WTC11 (cell line): ENCODE measurements around the gene NKAIN2. TPM values are rescaled to one million over a fixed set of nuclear protein-coding genes. Genes with fewer than 3 reads are reported as not detected.

ENCODE experiments used
- ATAC-seq: fragments of 200-7000 bp; cut with Tn5 transposase; 2 replicates; pipeline ENCODE4 v1.10.0; 2021; ENCODE audit warnings: mild to moderate bottlenecking, moderate library complexity
- CTCF ChIA-PET: fragments of 300-600 bp; sonication (Branson Sonifier 250); formaldehyde crosslinking; loops from one replicate; lab custom pipeline; 2021; ENCODE audit warnings: antibody characterized with exemption; lab: Charles Lee
- POLR2A ChIA-PET: fragments of 350-600 bp; sonication (Branson Sonifier 250); formaldehyde crosslinking; loops from one replicate; lab custom pipeline; 2021; ENCODE audit warnings: antibody characterized with exemption; lab: Charles Lee
- DNase-seq: peaks from one replicate; pipeline ENCODE4 v3.0.0; 2021; ENCODE audit warnings: low spot score
- H3K27ac Mint-ChIP-seq: 2 replicates; pipeline ENCODE4 v1.8.0; 2021; ENCODE audit warnings: mixed read lengths
- H3K27me3 Mint-ChIP-seq: 2 replicates; pipeline ENCODE4 v1.8.0; 2021; ENCODE audit warnings: low read depth, mild to moderate bottlenecking, moderate library complexity, mixed read lengths
- H3K36me3 Mint-ChIP-seq: 2 replicates; pipeline ENCODE4 v1.8.0; 2021; ENCODE audit warnings: mixed read lengths
- H3K4me1 Mint-ChIP-seq: 2 replicates; pipeline ENCODE4 v1.8.0; 2022; ENCODE audit warnings: mixed read lengths
- H3K4me3 Mint-ChIP-seq: 2 replicates; pipeline ENCODE4 v1.8.0; 2021; ENCODE audit warnings: mild to moderate bottlenecking, moderate library complexity, mixed read lengths
- H3K9me3 Mint-ChIP-seq: 2 replicates; pipeline ENCODE4 v1.8.0; 2021; ENCODE audit warnings: mixed read lengths
- AR ChIP-seq: fragments of 250-450 bp; sonication (Bioruptor Pico); IDR thresholded peaks from 2 replicates; pipeline ENCODE4 v1.9.0; 2021; ENCODE audit warnings: mild to moderate bottlenecking
- CDX4 ChIP-seq: fragments of 250-450 bp; sonication (Bioruptor Pico); IDR thresholded peaks from 2 replicates; pipeline ENCODE4 v1.9.0; 2021; ENCODE audit warnings: moderate library complexity, mild to moderate bottlenecking, inconsistent platforms, borderline replicate concordance
- FOXK1 ChIP-seq: sonication (generic); formaldehyde crosslinking; IDR thresholded peaks from 2 replicates; pipeline ENCODE4 v1.8.0; 2022; ENCODE audit warnings: mild to moderate bottlenecking, moderate library complexity, missing genetic modification reagents
- GABPB1 ChIP-seq: sonication (generic); formaldehyde crosslinking; IDR thresholded peaks from 2 replicates; pipeline ENCODE4 v1.8.1; 2023; ENCODE audit warnings: mild to moderate bottlenecking, missing genetic modification reagents
- GTF2I ChIP-seq: fragments of 250-450 bp; sonication (Bioruptor Pico); conservative IDR thresholded peaks from 2 replicates; pipeline ENCODE4 v1.4.0; 2021; ENCODE audit warnings: mild to moderate bottlenecking
- HMGXB4 ChIP-seq: sonication (generic); formaldehyde crosslinking; IDR thresholded peaks from 2 replicates; pipeline ENCODE4 v1.8.1; 2023; ENCODE audit warnings: mild to moderate bottlenecking, moderate library complexity, missing genetic modification reagents
- IRF1 ChIP-seq: sonication (generic); formaldehyde crosslinking; IDR thresholded peaks from 2 replicates; pipeline ENCODE4 v1.8.0; 2023; ENCODE audit warnings: missing genetic modification reagents
- JUN ChIP-seq: sonication (generic); formaldehyde crosslinking; IDR thresholded peaks from 2 replicates; pipeline ENCODE4 v1.8.0; 2023; ENCODE audit warnings: mild to moderate bottlenecking, missing genetic modification reagents
- MXD4 ChIP-seq: fragments of 250-450 bp; sonication (Bioruptor Pico); IDR thresholded peaks from 2 replicates; pipeline ENCODE4 v1.8.0; 2021; ENCODE audit warnings: mild to moderate bottlenecking, moderate library complexity, borderline replicate concordance
- NFE2L1 ChIP-seq: sonication (generic); formaldehyde crosslinking; IDR thresholded peaks from 2 replicates; pipeline ENCODE4 v1.8.1; 2023; ENCODE audit warnings: missing genetic modification reagents
- OVOL2 ChIP-seq: fragments of 250-450 bp; sonication (Bioruptor Pico); IDR thresholded peaks from 2 replicates; pipeline ENCODE4 v1.9.0; 2021; ENCODE audit warnings: mild to moderate bottlenecking, borderline replicate concordance
- PRDM15 ChIP-seq: sonication (generic); formaldehyde crosslinking; IDR thresholded peaks from 2 replicates; pipeline ENCODE4 v1.8.0; 2022; ENCODE audit warnings: missing genetic modification reagents
- PREB ChIP-seq: sonication (generic); formaldehyde crosslinking; IDR thresholded peaks from 2 replicates; pipeline ENCODE4 v1.8.1; 2022; ENCODE audit warnings: mild to moderate bottlenecking, missing genetic modification reagents, moderate library complexity, borderline replicate concordance
- PRRX2 ChIP-seq: fragments of 250-450 bp; sonication (Bioruptor Pico); IDR thresholded peaks from 2 replicates; pipeline ENCODE4 v1.8.0; 2021; ENCODE audit warnings: mild to moderate bottlenecking
- RORB ChIP-seq: fragments of 250-450 bp; sonication (Bioruptor Pico); IDR thresholded peaks from 2 replicates; pipeline ENCODE4 v1.9.0; 2021; ENCODE audit warnings: mild to moderate bottlenecking
- SMAD3 ChIP-seq: sonication (generic); formaldehyde crosslinking; IDR thresholded peaks from 2 replicates; pipeline ENCODE4 v1.8.0; 2022; ENCODE audit warnings: missing genetic modification reagents, mild to moderate bottlenecking, borderline replicate concordance
- SMAD4 ChIP-seq: sonication (generic); formaldehyde crosslinking; IDR thresholded peaks from 2 replicates; pipeline ENCODE4 v1.8.0; 2022; ENCODE audit warnings: mild to moderate bottlenecking, missing genetic modification reagents
- TCF7 ChIP-seq: sonication (generic); formaldehyde crosslinking; IDR thresholded peaks from 2 replicates; pipeline ENCODE4 v1.8.0; 2022; ENCODE audit warnings: mild to moderate bottlenecking, low read depth, missing genetic modification reagents, moderate library complexity
- ZBTB43 ChIP-seq: sonication (generic); formaldehyde crosslinking; IDR thresholded peaks from 2 replicates; pipeline ENCODE4 v1.8.1; 2023; ENCODE audit warnings: mild to moderate bottlenecking, missing genetic modification reagents
- ZNF423 ChIP-seq: fragments of 250-450 bp; sonication (Bioruptor Pico); IDR thresholded peaks from 2 replicates; pipeline ENCODE4 v2.1.2; 2022; ENCODE audit warnings: mild to moderate bottlenecking, moderate library complexity
- total RNA-seq: library from RNA; stranded (reverse); gene quantifications from 3 replicates; pipeline ENCODE4 v1.2.3, GENCODE V29; 2021

Gene NKAIN2
- total RNA-seq, 1 experiment from 2014 or later = 0.33 TPM

- no peak overlapping the region for H3K27ac Mint-ChIP-seq
- TF ChIP-seq CDX4 (CRISPR knock-in tag) = no peak
- TF ChIP-seq MXD4 (CRISPR knock-in tag) = no peak
- no peak for TF ChIP-seq IRF1 (CRISPR knock-in tag)
- TF ChIP-seq SMAD4 (CRISPR knock-in tag) = no peak
- no peak for TF ChIP-seq HMGXB4 (CRISPR knock-in tag)
- TF ChIP-seq GTF2I (CRISPR knock-in tag) = no peak
- TF ChIP-seq NFE2L1 = no peak
- no peak for TF ChIP-seq PRRX2 (CRISPR knock-in tag)
- no peak for TF ChIP-seq GABPB1 (CRISPR knock-in tag)
- no peak for TF ChIP-seq ZBTB43
- TF ChIP-seq AR (CRISPR knock-in tag) = no peak
- no peak for TF ChIP-seq PRDM15
- DNase-seq = no peak
- H3K36me3 Mint-ChIP-seq = no peaks in the 10 kb centered on the region
- ATAC-seq = no peak
- H3K27me3 Mint-ChIP-seq = no peaks in the 10 kb centered on the region
- ChIA-PET CTCF (no interaction called here), POLR2A (no interaction called here)
- no peak overlapping the region for H3K4me3 Mint-ChIP-seq
- H3K9me3 Mint-ChIP-seq = no peaks in the 10 kb centered on the region
- no peaks in the 10 kb centered on the region for H3K4me1 Mint-ChIP-seq
Measured at GRCh38 chr6:124446961-124447360, 643.3 kb downstream of the NKAIN2 start.

GRCh38 chr6:124459268-124459667 is 655.6 kb downstream of the NKAIN2 start:
- H3K9me3 Mint-ChIP-seq = peaks cover 1% of the 10 kb centered on the region
- H3K27me3 Mint-ChIP-seq = no peaks in the 10 kb centered on the region
- no peak overlapping the region for H3K27ac Mint-ChIP-seq
- ATAC-seq (no peak), DNase-seq (no peak)
- H3K4me1 Mint-ChIP-seq = no peaks in the 10 kb centered on the region
- POLR2A ChIA-PET = no interaction called here
- no peaks in the 10 kb centered on the region for H3K36me3 Mint-ChIP-seq
- H3K4me3 Mint-ChIP-seq = no peak overlapping the region
- CTCF ChIA-PET = no interaction called here
- no peak for TF ChIP-seq JUN (CRISPR knock-in tag)
- TF ChIP-seq AR (CRISPR knock-in tag) = no peak
- no peak for TF ChIP-seq TCF7 (CRISPR knock-in tag)
- no peak for TF ChIP-seq PREB
- no peak for TF ChIP-seq NFE2L1
- no peak for TF ChIP-seq FOXK1 (CRISPR knock-in tag)
- no peak for TF ChIP-seq SMAD3 (CRISPR knock-in tag)
- no peak for TF ChIP-seq ZNF423 (CRISPR knock-in tag)
- no peak for TF ChIP-seq CDX4 (CRISPR knock-in tag)
- TF ChIP-seq OVOL2 (CRISPR knock-in tag) = no peak
- no peak for TF ChIP-seq RORB (CRISPR knock-in tag)
